Transverse colon (tissue), 3 donors: ENCODE measurements around the gene CELSR2.

Experiments used
- CTCF ChIP-seq, 5 experiments: fragments of 200-600 bp in 3 of 5; fragments of 450-650 bp in 2 of 5; sonication (generic) in 3 of 5; IDR thresholded peaks; 1 replicate in 2 of 5; 2 replicates in 3 of 5; pipeline ENCODE4 v1.5.1; 2016 to 2017; ENCODE audit warnings: antibody characterized with exemption in 5 of 5, inconsistent platforms in 3 of 5, mild to moderate bottlenecking in 2 of 5, moderate library complexity in 1 of 5
- EP300 ChIP-seq: sonication (generic); formaldehyde crosslinking; IDR thresholded peaks from one replicate; pipeline ENCODE4 v1.6.1; 2017; ENCODE audit warnings: antibody characterized with exemption, low read depth
- POLR2A ChIP-seq: fragments of 450-650 bp; IDR thresholded peaks from one replicate; pipeline ENCODE4 v1.6.1; 2016; ENCODE audit warnings: antibody characterized with exemption, mild to moderate bottlenecking, moderate library complexity

- TF ChIP-seq CTCF (IDR thresholded peaks at IDR 0.05): no peak
- TF ChIP-seq EP300: no peak
- TF ChIP-seq POLR2A: no peak
These were observed 30.4 kb downstream of the CELSR2 start for GRCh38 chr1:109279615-109280278.
